VCaP (cell line): Measurements from ENCODE around the gene SETD4.

ENCODE experiments used
- H3K27ac ChIP-seq: fragments of 450-650 bp; 2 replicates; pipeline ENCODE4 v1.5.1; 2017
- CTCF ChIP-seq: fragments of 450-650 bp; conservative IDR thresholded peaks from 2 replicates; pipeline ENCODE4 v1.5.1; 2017; ENCODE audit warnings: mild to moderate bottlenecking, moderate library complexity

SETD4 gene

GRCh38 chr21:36087362-36088138 lies 27.2 kb upstream of the SETD4 start:
- no peak for TF ChIP-seq CTCF
- no peak overlapping the region for H3K27ac ChIP-seq

GRCh38 chr21:36082237-36082664 lies 21.9 kb upstream of the SETD4 start:
- no peak overlapping the region for H3K27ac ChIP-seq
- TF ChIP-seq CTCF = no peak

GRCh38 chr21:36080386-36080785 lies 20.1 kb upstream of the SETD4 start:
- TF ChIP-seq CTCF = no peak
- no peak overlapping the region for H3K27ac ChIP-seq

- TF ChIP-seq CTCF = no peak
- H3K27ac ChIP-seq = no peak overlapping the region
Measured at GRCh38 chr21:36079671-36080070, 19.3 kb upstream of the SETD4 start.

GRCh38 chr21:36079010-36079649 lies 18.8 kb upstream of the SETD4 start:
- TF ChIP-seq CTCF = no peak
- H3K27ac ChIP-seq = no peak overlapping the region

GRCh38 chr21:36077758-36078157 lies 17.4 kb upstream of the SETD4 start:
- H3K27ac ChIP-seq = no peak overlapping the region
- TF ChIP-seq CTCF = no peak

- TF ChIP-seq CTCF = no peak
Measured at GRCh38 chr21:36076878-36077655, 16.7 kb upstream of the SETD4 start.

More at GRCh38 chr21:36076878-36077655, 16.7 kb upstream of the SETD4 start:
- H3K27ac ChIP-seq = no peak overlapping the region
